ENCODE measurements around the gene RAD18.

The RAD18 gene

GRCh38 chr3:9000041-9000440, 36.8 kb upstream of the RAD18 start:
- TF ChIP-seq, protein P1, sequence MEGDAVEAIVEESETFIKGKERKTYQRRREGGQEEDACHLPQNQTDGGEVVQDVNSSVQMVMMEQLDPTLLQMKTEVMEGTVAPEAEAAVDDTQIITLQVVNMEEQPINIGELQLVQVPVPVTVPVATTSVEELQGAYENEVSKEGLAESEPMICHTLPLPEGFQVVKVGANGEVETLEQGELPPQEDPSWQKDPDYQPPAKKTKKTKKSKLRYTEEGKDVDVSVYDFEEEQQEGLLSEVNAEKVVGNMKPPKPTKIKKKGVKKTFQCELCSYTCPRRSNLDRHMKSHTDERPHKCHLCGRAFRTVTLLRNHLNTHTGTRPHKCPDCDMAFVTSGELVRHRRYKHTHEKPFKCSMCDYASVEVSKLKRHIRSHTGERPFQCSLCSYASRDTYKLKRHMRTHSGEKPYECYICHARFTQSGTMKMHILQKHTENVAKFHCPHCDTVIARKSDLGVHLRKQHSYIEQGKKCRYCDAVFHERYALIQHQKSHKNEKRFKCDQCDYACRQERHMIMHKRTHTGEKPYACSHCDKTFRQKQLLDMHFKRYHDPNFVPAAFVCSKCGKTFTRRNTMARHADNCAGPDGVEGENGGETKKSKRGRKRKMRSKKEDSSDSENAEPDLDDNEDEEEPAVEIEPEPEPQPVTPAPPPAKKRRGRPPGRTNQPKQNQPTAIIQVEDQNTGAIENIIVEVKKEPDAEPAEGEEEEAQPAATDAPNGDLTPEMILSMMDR (IDR thresholded peaks at IDR 0.05; ENCODE audit: low read depth, low read length) = no peak
- no peak for DNase-seq (ENCODE audit: low read depth, low spot score)
- in situ Hi-C loops (cut with HindIII; ENCODE audit: low sequenced_read_pairs) = no loop called here
- H3K4me3 ChIP-seq (ENCODE audit: low read depth, low read length) = no peak overlapping the region

DNA sequence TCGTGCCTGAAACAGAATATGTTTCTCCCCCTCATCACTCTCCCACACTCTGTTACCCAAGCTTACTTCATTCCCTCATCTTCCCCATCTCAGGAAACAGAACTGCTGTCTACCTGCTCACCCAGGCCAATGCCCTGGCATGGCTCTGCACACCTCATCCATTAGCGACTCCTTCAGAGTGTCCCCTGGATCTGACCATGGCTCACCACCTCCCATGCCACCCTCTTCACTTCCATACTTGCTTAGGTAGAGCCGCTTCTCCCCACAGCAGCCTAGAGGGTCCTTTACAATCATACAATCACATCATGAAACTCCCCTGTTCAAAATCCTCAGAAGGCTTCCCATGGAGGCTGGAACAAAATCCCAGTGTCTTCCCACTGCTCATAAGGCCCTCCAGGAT, 33.9 kb upstream of the RAD18 start:
- no peak for DNase-seq (ENCODE audit: low read depth, low spot score)
- in situ Hi-C loops (cut with HindIII; ENCODE audit: low sequenced_read_pairs) = no loop called here
- TF ChIP-seq, protein P1 (IDR thresholded peaks at IDR 0.05; ENCODE audit: low read depth, low read length) = no peak
- H3K4me3 ChIP-seq (ENCODE audit: low read depth, low read length) = no peak overlapping the region

DNA sequence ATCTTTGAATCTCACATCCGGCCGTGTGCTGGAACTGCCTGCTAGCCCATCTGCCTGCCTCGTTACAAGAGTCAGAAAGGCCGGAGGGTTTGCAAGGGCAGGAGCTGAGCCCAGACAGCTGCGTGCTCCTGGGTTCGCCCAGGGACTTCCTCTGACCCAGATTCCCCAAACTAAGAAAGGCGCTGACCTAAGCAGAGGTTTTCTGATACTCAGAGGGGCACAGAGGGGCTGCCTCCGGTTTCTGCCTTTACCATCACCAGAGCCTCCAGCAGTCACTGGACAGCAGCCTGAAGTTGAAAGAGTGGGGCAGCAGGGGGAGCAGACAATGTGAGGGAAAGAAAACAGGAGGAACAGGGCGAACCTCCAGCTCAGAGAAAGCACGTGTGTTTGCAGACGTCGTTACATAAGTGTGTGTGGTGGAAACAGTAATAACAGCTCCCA, 33.4 kb upstream of the RAD18 start:
- in situ Hi-C loops (cut with HindIII; ENCODE audit: low sequenced_read_pairs) = no loop called here
- DNase-seq (ENCODE audit: low read depth, low spot score) = peak; percentile 16
- no peak overlapping the region for H3K4me3 ChIP-seq (ENCODE audit: low read depth, low read length)
- TF ChIP-seq, protein P1 (IDR thresholded peaks at IDR 0.05; ENCODE audit: low read depth, low read length) = peak; percentile 45

DNA sequence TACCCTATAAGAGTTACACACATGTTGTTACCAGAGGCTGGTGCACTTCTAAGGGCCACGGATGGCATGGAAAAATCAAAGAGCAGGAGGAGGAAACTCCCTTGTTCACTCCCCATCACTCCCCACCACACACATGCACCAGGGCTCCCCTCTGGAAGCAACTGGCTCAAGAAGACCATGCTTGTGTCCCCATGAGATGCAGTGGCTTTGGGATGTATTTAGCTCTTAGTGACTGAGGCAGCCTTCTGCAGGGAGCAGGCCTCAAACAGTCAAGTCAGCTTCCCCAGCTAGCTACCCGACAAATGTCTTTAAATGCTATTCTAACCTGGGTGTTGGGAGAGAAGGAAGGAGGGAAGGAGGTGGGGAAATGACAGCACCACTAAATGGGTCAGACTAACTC, 32.9 kb upstream of the RAD18 start:
- in situ Hi-C loops (cut with HindIII; ENCODE audit: low sequenced_read_pairs) = no loop called here
- H3K4me3 ChIP-seq (ENCODE audit: low read depth, low read length) = no peak overlapping the region
- TF ChIP-seq, protein P1 (IDR thresholded peaks at IDR 0.05; ENCODE audit: low read depth, low read length) = no peak
- DNase-seq (ENCODE audit: low read depth, low spot score) = no peak

DNA sequence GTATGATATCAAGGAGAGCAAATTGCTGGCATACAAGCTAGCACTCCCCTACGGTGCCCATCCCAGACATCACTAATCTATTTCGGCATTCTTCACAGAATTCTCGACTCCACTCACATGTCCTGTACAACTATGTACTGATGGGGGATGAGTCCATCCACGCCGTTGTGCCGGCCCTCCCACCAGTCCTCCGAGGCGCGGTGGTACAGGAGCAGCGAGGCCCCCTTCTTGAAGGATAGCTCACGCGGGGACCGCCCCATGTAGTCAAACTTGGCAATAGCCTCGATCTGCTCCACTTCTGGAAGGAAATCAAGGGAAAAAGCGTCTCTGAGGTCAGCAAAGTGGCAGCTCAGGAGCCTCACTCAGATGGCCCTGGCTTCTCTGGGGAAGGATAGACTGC, 31.0 kb upstream of the RAD18 start:
- TF ChIP-seq, protein P1 (IDR thresholded peaks at IDR 0.05; ENCODE audit: low read depth, low read length) = no peak
- DNase-seq (ENCODE audit: low read depth, low spot score) = no peak
- in situ Hi-C loops (cut with HindIII; ENCODE audit: low sequenced_read_pairs) = no loop called here
- H3K4me3 ChIP-seq (ENCODE audit: low read depth, low read length) = no peak overlapping the region

DNA sequence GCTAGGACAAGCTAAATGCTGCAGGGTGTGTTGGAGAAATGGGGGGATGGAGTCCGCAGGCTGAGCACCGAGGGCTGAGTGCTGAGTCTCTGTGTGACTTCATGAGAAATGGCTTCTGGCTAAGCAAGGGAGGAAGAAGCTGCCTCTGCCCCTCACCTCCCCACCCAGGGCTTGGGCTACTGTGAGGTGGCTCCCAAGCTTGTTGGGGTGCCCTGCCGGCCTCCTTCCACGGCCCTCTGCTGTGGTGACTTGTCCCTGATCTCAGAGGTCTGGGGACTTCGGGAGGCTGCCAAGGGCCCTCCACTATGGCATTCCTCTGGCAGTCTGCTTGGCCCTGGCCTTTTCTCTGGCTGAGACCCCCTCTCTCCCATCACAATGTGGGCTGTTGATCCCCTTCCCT, 30.1 kb upstream of the RAD18 start:
- TF ChIP-seq, protein P1 (IDR thresholded peaks at IDR 0.05; ENCODE audit: low read depth, low read length) = no peak
- in situ Hi-C loops (cut with HindIII; ENCODE audit: low sequenced_read_pairs) = no loop called here
- H3K4me3 ChIP-seq (ENCODE audit: low read depth, low read length) = no peak overlapping the region
- DNase-seq (ENCODE audit: low read depth, low spot score) = no peak

- DNase-seq (ENCODE audit: low read depth, low spot score) = no peak
- in situ Hi-C loops (cut with HindIII; ENCODE audit: low sequenced_read_pairs) = no loop called here
- TF ChIP-seq, protein P1 (IDR thresholded peaks at IDR 0.05; ENCODE audit: low read depth, low read length) = no peak
- no peak overlapping the region for H3K4me3 ChIP-seq (ENCODE audit: low read depth, low read length)
Observed at GRCh38 chr3:8992854-8993253, 29.6 kb upstream of the RAD18 start.

All from astrocyte of the spinal cord (primary cell).